Measurements from ENCODE around the gene CABCOCO1. TPM values are rescaled to one million over a fixed set of nuclear protein-coding genes. Genes with fewer than 3 reads are reported as not detected.
"Not testable (repeated sequence)": the region's sequence is repeated elsewhere in the genome, so short reads cannot be mapped to it uniquely, and the experiment has no call there.

The CABCOCO1 gene
- total and polyA plus RNA-seq, 11 donors, result 0.19 to 1.5 (median 1.1) TPM; not detected in 8

- 76 to 85% (median 83%) methylated on average over 4 of the region's 4 CpGs for WGBS, 4 donors
- Histone ChIP-seq H3K4me3 (no peak overlapping the region), H3K9me3 (no peaks in the 10 kb centered on the region), H3K27ac (no peak overlapping the region), H3K4me1 (no peaks in the 10 kb centered on the region), H3K36me3 (no peaks in the 10 kb centered on the region), H3K27me3 (no peaks in the 10 kb centered on the region)
- ATAC-seq (no peak), DNase-seq (no peak)
- TF ChIP-seq POLR2A (IDR thresholded peaks at IDR 0.05) (no peak), CTCF (IDR thresholded peaks at IDR 0.05) (no peak)
- intact Hi-C loops (cut with DNase I), result loop anchor here in 9 of 10 donors (5.0 to 10.0 kb wide), 6 partner anchors 128 to 918 kb away; no protein-coding TSS in a partner anchor
These were observed 70.0 kb downstream of the CABCOCO1 start for GRCh38 chr10:61732629-61733278.

GRCh38 chr10:61733358-61733940, 70.7 kb downstream of the CABCOCO1 start:
- no peak overlapping the region for H3K4me3 ChIP-seq
- peak in 1 of 5 donors; percentile 10 for DNase-seq
- no peaks in the 10 kb centered on the region for H3K36me3 ChIP-seq
- no peak for ATAC-seq
- 84 to 90% (median 87%) methylated on average over 1 of the region's 1 CpG for WGBS, 4 donors
- no peaks in the 10 kb centered on the region for H3K27me3 ChIP-seq
- no peak overlapping the region for H3K27ac ChIP-seq
- TF ChIP-seq CTCF (IDR thresholded peaks at IDR 0.05), result peak; percentile 38 to 68 (median 56)
- TF ChIP-seq POLR2A (IDR thresholded peaks at IDR 0.05), result no peak
- intact Hi-C loops (cut with DNase I), result loop anchor here in 9 of 10 donors (5.0 to 10.0 kb wide), 6 partner anchors 129 to 919 kb away; no protein-coding TSS in a partner anchor
- no peaks in the 10 kb centered on the region for H3K9me3 ChIP-seq
- no peaks in the 10 kb centered on the region for H3K4me1 ChIP-seq

- no peaks in the 10 kb centered on the region for H3K27me3 ChIP-seq
- no peak overlapping the region for H3K27ac ChIP-seq
- intact Hi-C loops (cut with DNase I), result loop anchor here in 7 of 10 donors (2.0 to 10.0 kb wide), 5 partner anchors 73 to 921 kb away; partner anchors contain the start of gene CABCOCO1 (in 1 of the 7)
- WGBS, 4 donors, result 96 to 99% (median 97%) methylated on average over 3 of the region's 3 CpGs
- TF ChIP-seq POLR2A (IDR thresholded peaks at IDR 0.05) (no peak), CTCF (IDR thresholded peaks at IDR 0.05) (no peak)
- H3K36me3 ChIP-seq, result no peaks in the 10 kb centered on the region
- DNase-seq, result no peak
- no peaks in the 10 kb centered on the region for H3K9me3 ChIP-seq
- no peak for ATAC-seq
- no peaks in the 10 kb centered on the region for H3K4me1 ChIP-seq
- H3K4me3 ChIP-seq, result no peak overlapping the region
These were observed 73.2 kb downstream of the CABCOCO1 start for GRCh38 chr10:61735882-61736281.

- intact Hi-C loops (cut with DNase I), result loop anchor here in 7 of 10 donors (2.0 to 10.0 kb wide), 5 partner anchors 75 to 923 kb away; partner anchors contain the start of gene CABCOCO1 (in 1 of the 7)
- WGBS, 4 donors, result 76 to 89% (median 82%) methylated on average over 6 of the region's 6 CpGs
- not testable (repeated sequence) for ATAC-seq, H3K36me3 ChIP-seq, H3K27me3 ChIP-seq, H3K27ac ChIP-seq, DNase-seq, H3K4me3 ChIP-seq, H3K9me3 ChIP-seq, H3K4me1 ChIP-seq
These were observed 74.7 kb downstream of the CABCOCO1 start for GRCh38 chr10:61737455-61737854.

Measured in heart left ventricle (tissue), 16 donors.